HL-60 (cell line): ENCODE measurements around the gene PPP2R5C.

Experiments
- DNase-seq, 2 experiments: peaks; one replicate each; pipeline ENCODE4 v3.0.0-alpha.2; 2010 to 2020; ENCODE audit warnings: low read depth in 1 of 2, low spot score in 1 of 2
- H3K27ac ChIP-seq: fragments of 250-450 bp; sonication (Bioruptor Pico); replicated peaks from 2 replicates; pipeline ENCODE4 v1.5.1; 2020; ENCODE audit warnings: mild to moderate bottlenecking, moderate library complexity
- H3K27me3 ChIP-seq: fragments of 250-450 bp; sonication (Bioruptor Pico); 2 replicates; pipeline ENCODE4 v1.5.1; 2021; ENCODE audit warnings: mild to moderate bottlenecking, moderate library complexity; ENCODE audit not compliant: insufficient read depth, poor library complexity, severe bottlenecking
- H3K4me3 ChIP-seq: replicated peaks from 2 replicates; pipeline ENCODE4 v1.5.1; 2011; ENCODE audit warnings: mild to moderate bottlenecking, control low read depth, low read length; ENCODE audit not compliant: insufficient read depth
- CTCF ChIP-seq: IDR thresholded peaks from one replicate; pipeline ENCODE4 v1.5.1; 2011; ENCODE audit warnings: low read length, control low read depth, inconsistent platforms; ENCODE audit not compliant: insufficient read depth
- GABPA ChIP-seq: IDR thresholded peaks from 2 replicates; pipeline ENCODE4 v1.6.1; 2012; ENCODE audit warnings: low read depth
- POLR2AphosphoS5 ChIP-seq: IDR thresholded peaks from 2 replicates; pipeline ENCODE4 v1.6.1; 2012; ENCODE audit warnings: low read depth
- REST ChIP-seq: IDR thresholded peaks from 2 replicates; pipeline ENCODE4 v1.6.1; 2012; ENCODE audit warnings: low read depth; ENCODE audit not compliant: insufficient replicate concordance
- SPI1 ChIP-seq: IDR thresholded peaks from 2 replicates; pipeline ENCODE4 v1.6.1; 2012; ENCODE audit warnings: low read depth, mild to moderate bottlenecking, borderline replicate concordance

Gene PPP2R5C

GRCh38 chr14:101755591-101756324 is 5.8 kb upstream of the PPP2R5C start:
- H3K27ac ChIP-seq = no peak overlapping the region
- no peaks in the 10 kb centered on the region for H3K27me3 ChIP-seq

GRCh38 chr14:101757064-101757838 is 4.3 kb upstream of the PPP2R5C start:
- H3K4me3 ChIP-seq = no peak overlapping the region
- H3K27ac ChIP-seq = no peak overlapping the region
- H3K27me3 ChIP-seq = peaks cover 1% of the 10 kb centered on the region
- TF ChIP-seq REST (no peak), CTCF (no peak), POLR2AphosphoS5 (no peak)
- no peak for DNase-seq

More at GRCh38 chr14:101755591-101756324, 5.8 kb upstream of the PPP2R5C start:
- no peak for DNase-seq
- TF ChIP-seq CTCF (no peak), REST (no peak), POLR2AphosphoS5 (no peak), GABPA (no peak), SPI1 (no peak)
- no peak overlapping the region for H3K4me3 ChIP-seq

- no peak for DNase-seq
- TF ChIP-seq GABPA (no peak), POLR2AphosphoS5 (no peak), CTCF (no peak), REST (no peak), SPI1 (no peak)
- Histone ChIP-seq H3K27me3 (peaks cover 4% of the 10 kb centered on the region), H3K4me3 (no peak overlapping the region), H3K27ac (no peak overlapping the region)
Observed at GRCh38 chr14:101757839-101758211, 3.7 kb upstream of the PPP2R5C start.
